Endothelial cell of umbilical vein (primary cell): ENCODE measurements around the gene DDX4. TPM values are rescaled to one million over a fixed set of nuclear protein-coding genes. Genes with fewer than 3 reads are reported as not detected.

ENCODE experiments used
- BruUV-seq: library from RNA; stranded (reverse); fragments of 400-500 nt; replicated peaks from 2 replicates; lab custom pipeline; 2021; lab: Mats Ljungman, UMichigan
- CTCF ChIA-PET: fragments of 300-600, 350-600 bp; sonication (Branson Sonifier 250); formaldehyde crosslinking; loops from one replicate; lab custom pipeline; 2021; ENCODE audit warnings: antibody characterized with exemption, inconsistent platforms; lab: Charles Lee
- POLR2A ChIA-PET: fragments of 300-600, 350-600 bp; sonication (Branson Sonifier 250); formaldehyde crosslinking; loops from one replicate; lab custom pipeline; 2021; ENCODE audit warnings: antibody characterized with exemption, inconsistent platforms; lab: Charles Lee
- DNase-seq: peaks from one replicate; pipeline ENCODE4 v3.0.0-alpha.2; 2011; ENCODE audit warnings: low read depth, low spot score
- FAIRE-seq: peaks from 2 replicates; lab custom pipeline; 2011; peaks lifted over from hg19 to GRCh38; lab: Jason Lieb, UNC
- H2AFZ ChIP-seq: 2 replicates; pipeline ENCODE4 v1.6.0; 2012; ENCODE audit warnings: low read depth, low read length, control low read depth, inconsistent platforms
- H3K27ac ChIP-seq: 2 replicates; pipeline ENCODE4 v1.5.1; 2011; ENCODE audit warnings: low read depth, mild to moderate bottlenecking, control low read depth, low read length, moderate library complexity; ENCODE audit not compliant: insufficient read depth
- H3K27me3 ChIP-seq, 2 experiments: 2 replicates each; pipeline versions ENCODE4 v1.6.0 to v1.6.1; 2011; ENCODE audit warnings: low read length in 2 of 2, mixed read lengths in 1 of 2; ENCODE audit not compliant: control insufficient read depth in 2 of 2, insufficient read depth in 2 of 2
- H3K36me3 ChIP-seq, 2 experiments: 2 replicates in 1 of 2; 3 replicates in 1 of 2; pipeline ENCODE4 v1.5.1; 2011; ENCODE audit warnings: low read length in 2 of 2, mild to moderate bottlenecking in 1 of 2, moderate library complexity in 1 of 2; ENCODE audit not compliant: control insufficient read depth in 2 of 2, insufficient read depth in 2 of 2; ENCODE audit errors: extremely low read depth in 1 of 2
- H3K4me1 ChIP-seq: 3 replicates; pipeline ENCODE4 v1.5.1; 2011; ENCODE audit warnings: mild to moderate bottlenecking, low read length; ENCODE audit not compliant: control insufficient read depth, insufficient read depth; ENCODE audit errors: extremely low read depth
- H3K4me2 ChIP-seq: 2 replicates; pipeline ENCODE4 v1.6.1; 2011; ENCODE audit warnings: low read length, control low read depth, mixed read lengths; ENCODE audit not compliant: insufficient read depth
- H3K4me3 ChIP-seq, 3 experiments: fragments of 200-600 bp in 1 of 3; sonication (generic), shearing (Covaris generic) in 1 of 3; replicated peaks in 1 of 3; 2 replicates each; pipeline ENCODE4 v1.5.1; 2011 to 2016; ENCODE audit warnings: control low read depth in 3 of 3, low read length in 3 of 3, mild to moderate bottlenecking in 2 of 3, inconsistent platforms in 1 of 3, low read depth in 1 of 3, moderate library complexity in 1 of 3; ENCODE audit not compliant: insufficient read depth in 1 of 3
- H3K79me2 ChIP-seq: 2 replicates; pipeline ENCODE4 v1.6.0; 2012; ENCODE audit warnings: low read length, inconsistent platforms; ENCODE audit not compliant: control insufficient read depth, insufficient read depth
- H3K9ac ChIP-seq: replicated peaks from 2 replicates; pipeline ENCODE3; 2011; ENCODE audit warnings: low read length, control low read depth; ENCODE audit not compliant: insufficient read depth; ENCODE audit errors: extremely low read depth
- H3K9me1 ChIP-seq: replicated peaks from 3 replicates; pipeline ENCODE4 v1.6.0; 2011; ENCODE audit warnings: mild to moderate bottlenecking, low read length; ENCODE audit not compliant: control insufficient read depth, insufficient read depth; ENCODE audit errors: extremely low read depth
- H3K9me3 ChIP-seq: replicated peaks from 2 replicates; pipeline ENCODE4 v1.5.1; 2012; ENCODE audit warnings: low read length, inconsistent platforms; ENCODE audit not compliant: control insufficient read depth, insufficient read depth
- H4K20me1 ChIP-seq: replicated peaks from 2 replicates; pipeline ENCODE3; 2011; ENCODE audit warnings: mild to moderate bottlenecking, low read length; ENCODE audit not compliant: control insufficient read depth, insufficient read depth; ENCODE audit errors: extremely low read depth
- EZH2 ChIP-seq: IDR thresholded peaks from 2 replicates; pipeline ENCODE4 v1.6.1; 2012; ENCODE audit warnings: borderline replicate concordance, low read depth, mild to moderate bottlenecking, moderate library complexity, low read length, inconsistent platforms; ENCODE audit not compliant: severe bottlenecking
- FOS ChIP-seq: IDR thresholded peaks from 2 replicates; pipeline ENCODE4 v1.6.1; 2011; ENCODE audit warnings: mild to moderate bottlenecking, low read length, moderate library complexity, borderline replicate concordance; ENCODE audit not compliant: insufficient read depth
- GATA2 ChIP-seq: IDR thresholded peaks from 2 replicates; pipeline ENCODE4 v1.7.0; 2011; ENCODE audit warnings: low read depth, mild to moderate bottlenecking, moderate library complexity, mixed read lengths, low read length; ENCODE audit not compliant: insufficient read length, insufficient read depth
- JUN ChIP-seq: IDR thresholded peaks from 2 replicates; pipeline ENCODE4 v1.6.1; 2011; ENCODE audit warnings: borderline replicate concordance, low read depth; ENCODE audit not compliant: insufficient read length, insufficient read depth
- MYC ChIP-seq: IDR thresholded peaks from one replicate; pipeline ENCODE4 v1.6.1; 2011; ENCODE audit warnings: mild to moderate bottlenecking, low read depth, low read length
- POLR2A ChIP-seq: IDR thresholded peaks from 2 replicates; pipeline ENCODE4 v1.6.1; 2012; ENCODE audit warnings: low read depth, mild to moderate bottlenecking, control low read depth, low read length
- POLR2AphosphoS5 ChIP-seq: IDR thresholded peaks from 2 replicates; pipeline ENCODE4 v1.6.1; 2012; ENCODE audit warnings: low read depth, mild to moderate bottlenecking, control low read depth, low read length, moderate library complexity; ENCODE audit not compliant: insufficient read depth
- dilution Hi-C: fragments of 300-500 bp; cut with MboI; formaldehyde crosslinking; loops from one replicate; pipeline ENCODE4 v1.15.0; 2019; ENCODE audit warnings: low sequenced_read_pairs; ENCODE audit not compliant: extremely low pct_ligation_motif_present
- intact Hi-C: fragments of 100-400 bp; cut with micrococcal nuclease; formaldehyde crosslinking; loops from one replicate; pipeline ENCODE4 v1.10.0; 2022
- polyA plus RNA-seq, 4 experiments: library from polyadenylated mRNA; depleted of rRNA in 3 of 4; stranded (reverse) in 3 of 4; unstranded in 1 of 4; fragments of >200 nt; gene quantifications; 2 replicates each; pipeline versions ENCODE4 v1.2.1 to v1.2.3, GENCODE V29; 2011 to 2012; ENCODE audit warnings: missing spikeins in 1 of 4
- total RNA-seq: library from RNA; stranded (reverse); gene quantifications from 2 replicates; pipeline ENCODE4 v1.2.3, GENCODE V29; 2021
- TF ChIP-seq, protein P1 (sequence below): IDR thresholded peaks from 2 replicates; pipeline ENCODE4 v1.6.1; 2011; ENCODE audit not compliant: insufficient read depth, insufficient read length
- TF ChIP-seq, protein P2 (sequence below), 2 donors: IDR thresholded peaks; 1 replicate in 1 of 2; 2 replicates in 1 of 2; pipeline ENCODE4 v1.5.1; 2011; ENCODE audit warnings: low read length in 2 of 2, mild to moderate bottlenecking in 2 of 2, moderate library complexity in 2 of 2, control low read depth in 1 of 2, inconsistent platforms in 1 of 2, low read depth in 1 of 2; ENCODE audit not compliant: insufficient read depth in 1 of 2; ENCODE audit errors: extremely low read depth in 1 of 2

Gene DDX4
- total and polyA plus RNA-seq, 2 donors (not counting 3 experiments of a cell fraction or from before 2014, with no cell fraction given), result not detected

DNA sequence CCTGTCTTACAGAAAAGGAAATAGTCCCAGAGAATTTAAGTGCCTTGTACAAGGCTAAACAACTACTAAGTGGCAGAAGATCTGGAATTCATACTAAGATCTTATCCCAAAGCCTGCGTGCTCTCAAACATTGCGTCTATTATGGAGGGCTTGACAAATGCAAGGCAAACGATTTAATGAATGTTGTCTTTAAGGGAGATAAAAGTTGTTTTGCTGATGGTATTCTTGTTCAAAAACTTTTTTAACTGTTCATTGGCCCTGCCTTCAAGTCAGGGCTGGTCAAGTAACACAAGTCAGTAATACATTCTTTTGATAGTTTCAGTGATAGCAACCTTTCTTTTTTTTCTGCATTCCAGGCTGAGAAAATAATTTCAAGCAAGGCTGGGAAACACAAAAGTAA is 24.0 kb upstream of the DDX4 start:
- H4K20me1 ChIP-seq, result no peaks in the 10 kb centered on the region
- peaks cover 4% of the 10 kb centered on the region for H3K79me2 ChIP-seq
- no TSS peak for BruUV-seq
- no peaks in the 10 kb centered on the region for H3K9me1 ChIP-seq
- no peak overlapping the region for H2AFZ ChIP-seq
- no peaks in the 10 kb centered on the region for H3K27me3 ChIP-seq
- FAIRE-seq (no peak), DNase-seq (no peak)
- H3K27ac ChIP-seq, result no peak overlapping the region
- H3K4me3 ChIP-seq, result no peak overlapping the region
- H3K36me3 ChIP-seq, result no peaks in the 10 kb centered on the region
- no peak overlapping the region for H3K9ac ChIP-seq
- H3K4me2 ChIP-seq, result no peak overlapping the region
- intact Hi-C loops, result loop anchor here (5.0 kb wide), 2 partner anchors 153 to 488 kb away; no protein-coding TSS in a partner anchor
- peaks cover 9% of the 10 kb centered on the region for H3K4me1 ChIP-seq
- POLR2A ChIA-PET, result interaction anchor here (0.7 kb wide), 1 partner anchor 476 kb away, joined by 4 read pairs; no protein-coding TSS in a partner anchor
- CTCF ChIA-PET, result interaction anchor here (2.2 kb wide), 1 partner anchor 22 kb away, joined by 5 read pairs; no protein-coding TSS in a partner anchor
- H3K9me3 ChIP-seq, result no peaks in the 10 kb centered on the region
- dilution Hi-C loops, result no loop called here
- TF ChIP-seq FOS (no peak), EZH2 (no peak), GATA2 (no peak), JUN (no peak), POLR2A (no peak), MYC (no peak), POLR2AphosphoS5 (no peak)
- TF ChIP-seq, protein P1, sequence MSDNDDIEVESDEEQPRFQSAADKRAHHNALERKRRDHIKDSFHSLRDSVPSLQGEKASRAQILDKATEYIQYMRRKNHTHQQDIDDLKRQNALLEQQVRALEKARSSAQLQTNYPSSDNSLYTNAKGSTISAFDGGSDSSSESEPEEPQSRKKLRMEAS, result no peak
- TF ChIP-seq, protein P2, sequence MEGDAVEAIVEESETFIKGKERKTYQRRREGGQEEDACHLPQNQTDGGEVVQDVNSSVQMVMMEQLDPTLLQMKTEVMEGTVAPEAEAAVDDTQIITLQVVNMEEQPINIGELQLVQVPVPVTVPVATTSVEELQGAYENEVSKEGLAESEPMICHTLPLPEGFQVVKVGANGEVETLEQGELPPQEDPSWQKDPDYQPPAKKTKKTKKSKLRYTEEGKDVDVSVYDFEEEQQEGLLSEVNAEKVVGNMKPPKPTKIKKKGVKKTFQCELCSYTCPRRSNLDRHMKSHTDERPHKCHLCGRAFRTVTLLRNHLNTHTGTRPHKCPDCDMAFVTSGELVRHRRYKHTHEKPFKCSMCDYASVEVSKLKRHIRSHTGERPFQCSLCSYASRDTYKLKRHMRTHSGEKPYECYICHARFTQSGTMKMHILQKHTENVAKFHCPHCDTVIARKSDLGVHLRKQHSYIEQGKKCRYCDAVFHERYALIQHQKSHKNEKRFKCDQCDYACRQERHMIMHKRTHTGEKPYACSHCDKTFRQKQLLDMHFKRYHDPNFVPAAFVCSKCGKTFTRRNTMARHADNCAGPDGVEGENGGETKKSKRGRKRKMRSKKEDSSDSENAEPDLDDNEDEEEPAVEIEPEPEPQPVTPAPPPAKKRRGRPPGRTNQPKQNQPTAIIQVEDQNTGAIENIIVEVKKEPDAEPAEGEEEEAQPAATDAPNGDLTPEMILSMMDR (IDR thresholded peaks at IDR 0.05; ENCODE audit: extremely low read depth in 1 of 2, insufficient read depth in 1 of 2, low read depth in 1 of 2, low read length in 2 of 2), result no peak
